ENCODE data around the gene OR2Z1. TPM values are rescaled to one million over a fixed set of nuclear protein-coding genes. Genes with fewer than 3 reads are reported as not detected.

Gene OR2Z1
- total and polyA plus RNA-seq, 2 experiments from 2014 or later: not detected

- no peak overlapping the region for H3K4me3 ChIP-seq
- peaks cover 28% of the 10 kb centered on the region for H3K36me3 Mint-ChIP-seq (ENCODE audit: low read depth)
- ATAC-seq: no peak
Observed at GRCh38 chr19:8722032-8722431, 598 bp downstream of the OR2Z1 start.

More at GRCh38 chr19:8722032-8722431, 598 bp downstream of the OR2Z1 start:
- no peaks in the 10 kb centered on the region for H3K4me1 ChIP-seq (ENCODE audit: insufficient read depth)
- H3F3A ChIP-seq (replicated peaks; ENCODE audit: low read depth): no peaks in the 10 kb centered on the region
- H3K36me3 ChIP-seq (ENCODE audit: insufficient read depth): peaks cover 3% of the 10 kb centered on the region; the same call in 1 of the 2 replicates
- H3K9me2 ChIP-seq (ENCODE audit: insufficient read depth): no peaks in the 10 kb centered on the region
- H3K27me3 ChIP-seq (ENCODE audit: insufficient read depth): no peaks in the 10 kb centered on the region
- Mint-ChIP-seq H3K4me3 (no peak overlapping the region), H3K9me3 (peaks cover 96% of the 10 kb centered on the region), H3K27me3 (ENCODE audit: insufficient read depth, low read depth, poor library complexity) (no peaks in the 10 kb centered on the region), H3K4me1 (no peaks in the 10 kb centered on the region), H3K27ac (no peak overlapping the region)
- H2AFZ ChIP-seq: no peak overlapping the region
- H3K79me2 ChIP-seq (replicated peaks; ENCODE audit: insufficient read depth): no peaks in the 10 kb centered on the region
- DNase-seq (ENCODE audit: low spot score): no peak
- H4K20me1 ChIP-seq (replicated peaks; ENCODE audit: insufficient read depth): no peaks in the 10 kb centered on the region
- TF ChIP-seq STAT1 (IDR thresholded peaks at IDR 0.05; ENCODE audit: unreplicated experiment): no peak
- TF ChIP-seq ETS1 (IDR thresholded peaks at IDR 0.05): no peak
- no peak for TF ChIP-seq POLR2AphosphoS5 (IDR thresholded peaks at IDR 0.05; ENCODE audit: low read depth)
- TF ChIP-seq CTCF (conservative IDR thresholded peaks at IDR 0.05; ENCODE audit: low read depth in 2 of 2): no peak
- TF ChIP-seq EZH2 (IDR thresholded peaks at IDR 0.05; ENCODE audit: low read depth, unreplicated experiment): no peak
- TF ChIP-seq NANOG (IDR thresholded peaks at IDR 0.05; ENCODE audit: borderline replicate concordance): no peak
- TF ChIP-seq EZH2phosphoT487 (IDR thresholded peaks at IDR 0.05; ENCODE audit: unreplicated experiment): no peak
- TF ChIP-seq REST (IDR thresholded peaks at IDR 0.05; ENCODE audit: unreplicated experiment): no peak
- no peak for TF ChIP-seq ZNF331 (CRISPR knock-in tag; IDR thresholded peaks at IDR 0.05; ENCODE audit: low read depth)
- no peak for TF ChIP-seq CREB1 (CRISPR knock-in tag; IDR thresholded peaks at IDR 0.05; ENCODE audit: low read depth)
- no peak for TF ChIP-seq ZNF462 (CRISPR knock-in tag; IDR thresholded peaks at IDR 0.05)
- TF ChIP-seq ZNF114 (CRISPR knock-in tag; IDR thresholded peaks at IDR 0.05): no peak
- no peak for TF ChIP-seq JUNB (IDR thresholded peaks at IDR 0.05; ENCODE audit: unreplicated experiment)
- no peak overlapping the region for H3K4me2 ChIP-seq
- no peak overlapping the region for H3K27ac ChIP-seq (ENCODE audit: low read depth)
